Ishikawa (cell line): ENCODE measurements around the gene TMEM129.

Experiments
- CEBPB ChIP-seq: IDR thresholded peaks from 2 replicates; pipeline ENCODE4 v1.6.1; 2012
- CREB1 ChIP-seq: IDR thresholded peaks from 2 replicates; pipeline ENCODE4 v1.6.1; 2012; ENCODE audit warnings: low read depth
- EGR1 ChIP-seq: IDR thresholded peaks from 2 replicates; pipeline ENCODE4 v1.6.1; 2012
- EP300 ChIP-seq: IDR thresholded peaks from 2 replicates; pipeline ENCODE4 v1.6.1; 2012; ENCODE audit warnings: borderline replicate concordance
- FOXM1 ChIP-seq: IDR thresholded peaks from 2 replicates; pipeline ENCODE4 v1.6.1; 2012; ENCODE audit warnings: low read depth, borderline replicate concordance
- MAX ChIP-seq: IDR thresholded peaks from 2 replicates; pipeline ENCODE4 v1.6.1; 2012
- NFIC ChIP-seq: IDR thresholded peaks from 2 replicates; pipeline ENCODE4 v1.6.1; 2012
- RAD21 ChIP-seq: IDR thresholded peaks from 2 replicates; pipeline ENCODE4 v1.6.1; 2012; ENCODE audit warnings: low read depth
- TAF1 ChIP-seq: IDR thresholded peaks from 2 replicates; pipeline ENCODE4 v1.6.1; 2012; ENCODE audit warnings: low read depth, mild to moderate bottlenecking
- TCF12 ChIP-seq: IDR thresholded peaks from 2 replicates; pipeline ENCODE4 v1.6.1; 2012; ENCODE audit warnings: low read depth
- TEAD4 ChIP-seq: IDR thresholded peaks from 2 replicates; pipeline ENCODE4 v1.6.1; 2012
- YY1 ChIP-seq: IDR thresholded peaks from 2 replicates; pipeline ENCODE4 v1.6.1; 2012; ENCODE audit warnings: low read depth
- ZBTB7A ChIP-seq: IDR thresholded peaks from 2 replicates; pipeline ENCODE4 v1.6.1; 2012; ENCODE audit warnings: low read depth
- TF ChIP-seq, protein P1 (sequence below): IDR thresholded peaks from 2 replicates; pipeline ENCODE4 v1.6.1; 2012; ENCODE audit warnings: low read depth, mild to moderate bottlenecking
- TF ChIP-seq, protein P2 (sequence below): IDR thresholded peaks from 2 replicates; pipeline ENCODE4 v1.6.1; 2012

Gene TMEM129

GRCh38 chr4:1716065-1716945, 4.8 kb downstream of the TMEM129 start:
- no peak for TF ChIP-seq CREB1
- no peak for TF ChIP-seq ZBTB7A
- TF ChIP-seq RAD21 = no peak
- TF ChIP-seq EP300 = no peak
- no peak for TF ChIP-seq TAF1
- TF ChIP-seq, protein P1, sequence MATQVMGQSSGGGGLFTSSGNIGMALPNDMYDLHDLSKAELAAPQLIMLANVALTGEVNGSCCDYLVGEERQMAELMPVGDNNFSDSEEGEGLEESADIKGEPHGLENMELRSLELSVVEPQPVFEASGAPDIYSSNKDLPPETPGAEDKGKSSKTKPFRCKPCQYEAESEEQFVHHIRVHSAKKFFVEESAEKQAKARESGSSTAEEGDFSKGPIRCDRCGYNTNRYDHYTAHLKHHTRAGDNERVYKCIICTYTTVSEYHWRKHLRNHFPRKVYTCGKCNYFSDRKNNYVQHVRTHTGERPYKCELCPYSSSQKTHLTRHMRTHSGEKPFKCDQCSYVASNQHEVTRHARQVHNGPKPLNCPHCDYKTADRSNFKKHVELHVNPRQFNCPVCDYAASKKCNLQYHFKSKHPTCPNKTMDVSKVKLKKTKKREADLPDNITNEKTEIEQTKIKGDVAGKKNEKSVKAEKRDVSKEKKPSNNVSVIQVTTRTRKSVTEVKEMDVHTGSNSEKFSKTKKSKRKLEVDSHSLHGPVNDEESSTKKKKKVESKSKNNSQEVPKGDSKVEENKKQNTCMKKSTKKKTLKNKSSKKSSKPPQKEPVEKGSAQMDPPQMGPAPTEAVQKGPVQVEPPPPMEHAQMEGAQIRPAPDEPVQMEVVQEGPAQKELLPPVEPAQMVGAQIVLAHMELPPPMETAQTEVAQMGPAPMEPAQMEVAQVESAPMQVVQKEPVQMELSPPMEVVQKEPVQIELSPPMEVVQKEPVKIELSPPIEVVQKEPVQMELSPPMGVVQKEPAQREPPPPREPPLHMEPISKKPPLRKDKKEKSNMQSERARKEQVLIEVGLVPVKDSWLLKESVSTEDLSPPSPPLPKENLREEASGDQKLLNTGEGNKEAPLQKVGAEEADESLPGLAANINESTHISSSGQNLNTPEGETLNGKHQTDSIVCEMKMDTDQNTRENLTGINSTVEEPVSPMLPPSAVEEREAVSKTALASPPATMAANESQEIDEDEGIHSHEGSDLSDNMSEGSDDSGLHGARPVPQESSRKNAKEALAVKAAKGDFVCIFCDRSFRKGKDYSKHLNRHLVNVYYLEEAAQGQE = no peak
- TF ChIP-seq TCF12 = no peak
- TF ChIP-seq EGR1 = no peak
- TF ChIP-seq MAX = no peak
- TF ChIP-seq YY1 = no peak

DNA sequence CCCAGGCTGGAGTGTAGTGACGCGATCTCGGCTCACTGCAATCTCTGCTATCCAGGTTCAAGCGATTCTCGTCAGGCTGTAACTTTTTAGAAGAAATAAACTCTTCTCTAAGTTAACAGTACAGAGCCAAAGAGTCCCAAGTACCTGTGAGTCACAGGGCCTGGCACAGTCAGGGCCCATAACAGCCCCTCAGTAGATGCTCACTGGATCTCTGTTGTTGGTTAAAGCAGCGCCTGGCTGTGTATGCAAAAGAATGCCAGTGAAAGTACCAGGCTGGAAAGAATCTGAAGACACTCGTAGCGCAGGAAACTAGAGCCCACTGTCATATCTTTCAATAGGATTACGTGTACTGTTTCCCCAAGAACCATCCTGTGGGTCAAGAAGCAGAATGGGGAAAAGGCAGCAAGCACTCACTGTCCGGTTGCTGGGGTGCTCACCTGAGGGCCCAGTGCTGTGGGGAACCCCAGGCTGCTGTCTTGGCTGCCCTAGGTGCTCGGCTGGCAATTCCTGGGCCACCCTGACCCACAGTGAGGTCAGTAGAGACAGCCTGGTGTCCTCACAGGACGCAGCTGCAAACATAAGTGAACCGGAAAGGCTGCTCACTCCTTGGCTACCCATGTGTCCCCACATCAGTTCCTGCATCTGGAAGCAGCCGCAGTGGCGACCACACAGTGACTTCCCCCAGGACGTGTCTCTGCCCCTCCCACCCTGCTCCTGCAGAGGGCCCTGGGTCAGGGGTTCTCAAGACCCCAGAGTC, 5.9 kb downstream of the TMEM129 start:
- no peak for TF ChIP-seq EP300
- no peak for TF ChIP-seq FOXM1
- no peak for TF ChIP-seq CEBPB
- TF ChIP-seq ZBTB7A = no peak
- TF ChIP-seq RAD21 = no peak
- TF ChIP-seq TCF12 = no peak
- no peak for TF ChIP-seq EGR1
- TF ChIP-seq YY1 = no peak
- no peak for TF ChIP-seq CREB1
- TF ChIP-seq, protein P1 = no peak
- no peak for TF ChIP-seq TEAD4
- TF ChIP-seq MAX = no peak
- no peak for TF ChIP-seq NFIC
- TF ChIP-seq, protein P2, sequence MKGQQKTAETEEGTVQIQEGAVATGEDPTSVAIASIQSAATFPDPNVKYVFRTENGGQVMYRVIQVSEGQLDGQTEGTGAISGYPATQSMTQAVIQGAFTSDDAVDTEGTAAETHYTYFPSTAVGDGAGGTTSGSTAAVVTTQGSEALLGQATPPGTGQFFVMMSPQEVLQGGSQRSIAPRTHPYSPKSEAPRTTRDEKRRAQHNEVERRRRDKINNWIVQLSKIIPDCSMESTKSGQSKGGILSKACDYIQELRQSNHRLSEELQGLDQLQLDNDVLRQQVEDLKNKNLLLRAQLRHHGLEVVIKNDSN = no peak
- no peak for TF ChIP-seq TAF1

DNA sequence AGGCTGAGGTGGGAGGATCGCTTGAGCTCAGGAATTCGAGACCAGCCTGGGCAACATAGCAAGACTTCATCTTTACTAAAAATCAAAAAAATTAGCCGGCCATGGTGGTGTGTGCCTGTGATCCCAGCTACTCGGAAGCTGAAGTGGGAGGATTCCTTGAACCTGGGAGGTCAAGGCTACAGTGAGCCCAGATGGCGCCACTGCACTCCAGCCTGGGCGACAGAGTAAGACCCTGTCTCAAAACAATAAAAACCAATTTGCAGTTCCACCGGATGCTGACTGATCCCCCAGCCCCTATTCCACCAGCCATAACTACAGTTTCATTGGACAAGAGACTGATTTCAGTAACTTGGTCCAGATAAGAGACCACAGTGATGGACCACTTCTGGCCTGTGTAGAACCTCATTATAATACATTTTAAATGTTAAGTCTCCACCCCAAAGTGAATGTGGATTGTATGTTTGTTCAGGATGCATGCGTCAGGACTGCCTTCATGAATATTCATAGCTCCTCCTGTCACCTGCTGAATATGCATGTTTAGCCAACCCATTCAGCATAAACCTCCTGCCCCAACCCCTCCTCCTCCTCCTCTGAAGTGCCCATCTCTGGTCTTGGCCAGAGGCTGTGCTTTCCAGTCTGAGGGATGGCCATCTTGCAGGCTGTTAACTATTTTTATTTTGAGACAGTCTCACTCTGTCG, 6.7 kb downstream of the TMEM129 start:
- TF ChIP-seq CEBPB (no peak), EGR1 (no peak), TEAD4 (no peak), TCF12 (no peak), EP300 (no peak), MAX (no peak), RAD21 (no peak)

- 0 out of 2 replicates have a peak, but pooled peaks have one; percentile 12 for TF ChIP-seq CREB1
- no peak for TF ChIP-seq NFIC
- TF ChIP-seq EGR1 = peak; percentile 3; the same call in 1 of the 2 replicates
- no peak for TF ChIP-seq RAD21
- TF ChIP-seq FOXM1 = no peak
These were observed 7.9 kb downstream of the TMEM129 start for GRCh38 chr4:1713003-1713851.
